Testis (tissue), 2 donors: ENCODE data around the gene SRSF5.

Experiments used
- CTCF ChIP-seq, 3 experiments: fragments of 450-650 bp in 2 of 3; fragments of 200-600 bp in 1 of 3; sonication (generic) in 1 of 3; IDR thresholded peaks; one replicate each; pipeline ENCODE4 v1.5.1; 2016 to 2019; ENCODE audit warnings: antibody characterized with exemption in 3 of 3, mild to moderate bottlenecking in 2 of 3, moderate library complexity in 1 of 3
- POLR2A ChIP-seq: fragments of 450-650 bp; IDR thresholded peaks from one replicate; pipeline ENCODE4 v1.6.1; 2017; ENCODE audit warnings: antibody characterized with exemption, mild to moderate bottlenecking, moderate library complexity

GRCh38 chr14:69820991-69821390 lies 54.0 kb downstream of the SRSF5 start:
- TF ChIP-seq CTCF (IDR thresholded peaks at IDR 0.05), result no peak
- no peak for TF ChIP-seq POLR2A
